DOHH2 (cell line): ENCODE measurements around the gene CYP21A2.

Experiments
- H3F3A ChIP-seq: fragments of 200-600 bp; sonication (generic), shearing (Covaris generic); 2 replicates; pipeline ENCODE4 v1.6.0; 2016; ENCODE audit warnings: antibody characterized with exemption, mild to moderate bottlenecking; ENCODE audit not compliant: control insufficient read depth, insufficient read depth
- H3K27ac ChIP-seq: fragments of 200-600 bp; sonication (generic); 2 replicates; pipeline ENCODE4 v1.5.1; 2014; ENCODE audit warnings: low read depth, mild to moderate bottlenecking, low read length, moderate library complexity
- H3K27me3 ChIP-seq: fragments of 200-600 bp; sonication (generic); 2 replicates; pipeline ENCODE4 v1.6.1; 2014; ENCODE audit warnings: mild to moderate bottlenecking, low read length, mixed read lengths; ENCODE audit not compliant: control insufficient read depth
- H3K36me3 ChIP-seq: fragments of 200-600 bp; sonication (generic); 2 replicates; pipeline ENCODE4 v1.6.1; 2014; ENCODE audit warnings: mild to moderate bottlenecking, low read length, moderate library complexity, mixed read lengths; ENCODE audit not compliant: control insufficient read depth
- H3K4me1 ChIP-seq: fragments of 200-600 bp; sonication (generic); 2 replicates; pipeline ENCODE4 v1.6.1; 2014; ENCODE audit warnings: mild to moderate bottlenecking, low read length, mixed read lengths; ENCODE audit not compliant: control insufficient read depth
- H3K4me2 ChIP-seq: fragments of 200-600 bp; sonication (generic); 2 replicates; pipeline ENCODE4 v1.6.0; 2014; ENCODE audit warnings: mild to moderate bottlenecking, low read length, moderate library complexity
- H3K4me3 ChIP-seq: fragments of 200-600 bp; sonication (generic); 2 replicates; pipeline ENCODE4 v1.5.1; 2014; ENCODE audit warnings: mild to moderate bottlenecking, low read length, mixed read lengths
- H3K79me2 ChIP-seq: fragments of 200-600 bp; sonication (generic); 2 replicates; pipeline ENCODE4 v1.6.1; 2014; ENCODE audit warnings: mild to moderate bottlenecking, low read length, mixed read lengths; ENCODE audit not compliant: control insufficient read depth
- H3K9me2 ChIP-seq: fragments of 200-600 bp; sonication (generic); replicated peaks from 2 replicates; pipeline ENCODE4 v1.6.1; 2014; ENCODE audit warnings: mild to moderate bottlenecking, low read length, mixed read lengths; ENCODE audit not compliant: control insufficient read depth
- H3K9me3 ChIP-seq: fragments of 200-600 bp; sonication (generic); 2 replicates; pipeline ENCODE4 v1.6.1; 2014; ENCODE audit warnings: antibody characterized with exemption, low read length, mixed read lengths; ENCODE audit not compliant: control insufficient read depth, insufficient read depth
- H4K20me1 ChIP-seq: fragments of 200-600 bp; sonication (generic); 2 replicates; pipeline ENCODE4 v1.6.0; 2014; ENCODE audit warnings: low read depth, mild to moderate bottlenecking, antibody characterized with exemption, low read length, moderate library complexity; ENCODE audit not compliant: control insufficient read depth, insufficient read depth
- EZH2phosphoT487 ChIP-seq: fragments of 200-600 bp; sonication (generic); IDR thresholded peaks from 2 replicates; pipeline ENCODE4 v1.6.1; 2017; ENCODE audit warnings: borderline replicate concordance, mild to moderate bottlenecking, antibody characterized with exemption, low read length, moderate library complexity, mixed read lengths
- TF ChIP-seq, protein P1 (sequence below): fragments of 200-600 bp; sonication (generic); IDR thresholded peaks from one replicate; pipeline ENCODE4 v1.5.1; 2014; ENCODE audit warnings: antibody characterized with exemption, mild to moderate bottlenecking, low read depth, low read length; ENCODE audit not compliant: poor library complexity, severe bottlenecking

CYP21A2 gene

DNA sequence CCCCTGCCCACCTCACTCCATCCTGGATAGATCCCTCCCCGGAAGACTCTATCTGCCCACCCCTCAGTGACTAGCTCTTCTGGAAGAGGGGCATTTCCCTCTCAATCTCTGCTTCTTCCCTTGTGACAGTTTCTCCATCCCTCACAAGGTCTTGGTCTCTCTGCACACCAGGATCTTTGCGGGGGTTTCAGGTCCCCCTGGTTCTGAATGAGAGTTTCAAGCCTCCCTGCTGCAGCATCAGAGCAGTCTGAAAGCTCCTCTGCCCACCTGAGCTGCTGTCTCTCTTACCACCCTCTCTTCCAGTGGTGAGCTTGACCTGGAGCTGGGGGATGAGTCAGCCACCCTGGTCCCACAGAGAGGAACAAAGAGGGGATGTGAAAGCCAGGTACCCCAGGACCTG, 46.6 kb downstream of the CYP21A2 start:
- Histone ChIP-seq H3K9me3 (no peaks in the 10 kb centered on the region), H3K27me3 (no peaks in the 10 kb centered on the region), H3K36me3 (no peaks in the 10 kb centered on the region), H3K9me2 (no peaks in the 10 kb centered on the region), H3K4me3 (no peak overlapping the region), H3K4me2 (no peak overlapping the region), H4K20me1 (no peaks in the 10 kb centered on the region), H3K4me1 (no peaks in the 10 kb centered on the region), H3K79me2 (no peaks in the 10 kb centered on the region), H3F3A (no peaks in the 10 kb centered on the region), H3K27ac (no peak overlapping the region)
- TF ChIP-seq EZH2phosphoT487, result no peak
- TF ChIP-seq, protein P1, sequence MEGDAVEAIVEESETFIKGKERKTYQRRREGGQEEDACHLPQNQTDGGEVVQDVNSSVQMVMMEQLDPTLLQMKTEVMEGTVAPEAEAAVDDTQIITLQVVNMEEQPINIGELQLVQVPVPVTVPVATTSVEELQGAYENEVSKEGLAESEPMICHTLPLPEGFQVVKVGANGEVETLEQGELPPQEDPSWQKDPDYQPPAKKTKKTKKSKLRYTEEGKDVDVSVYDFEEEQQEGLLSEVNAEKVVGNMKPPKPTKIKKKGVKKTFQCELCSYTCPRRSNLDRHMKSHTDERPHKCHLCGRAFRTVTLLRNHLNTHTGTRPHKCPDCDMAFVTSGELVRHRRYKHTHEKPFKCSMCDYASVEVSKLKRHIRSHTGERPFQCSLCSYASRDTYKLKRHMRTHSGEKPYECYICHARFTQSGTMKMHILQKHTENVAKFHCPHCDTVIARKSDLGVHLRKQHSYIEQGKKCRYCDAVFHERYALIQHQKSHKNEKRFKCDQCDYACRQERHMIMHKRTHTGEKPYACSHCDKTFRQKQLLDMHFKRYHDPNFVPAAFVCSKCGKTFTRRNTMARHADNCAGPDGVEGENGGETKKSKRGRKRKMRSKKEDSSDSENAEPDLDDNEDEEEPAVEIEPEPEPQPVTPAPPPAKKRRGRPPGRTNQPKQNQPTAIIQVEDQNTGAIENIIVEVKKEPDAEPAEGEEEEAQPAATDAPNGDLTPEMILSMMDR, result no peak

DNA sequence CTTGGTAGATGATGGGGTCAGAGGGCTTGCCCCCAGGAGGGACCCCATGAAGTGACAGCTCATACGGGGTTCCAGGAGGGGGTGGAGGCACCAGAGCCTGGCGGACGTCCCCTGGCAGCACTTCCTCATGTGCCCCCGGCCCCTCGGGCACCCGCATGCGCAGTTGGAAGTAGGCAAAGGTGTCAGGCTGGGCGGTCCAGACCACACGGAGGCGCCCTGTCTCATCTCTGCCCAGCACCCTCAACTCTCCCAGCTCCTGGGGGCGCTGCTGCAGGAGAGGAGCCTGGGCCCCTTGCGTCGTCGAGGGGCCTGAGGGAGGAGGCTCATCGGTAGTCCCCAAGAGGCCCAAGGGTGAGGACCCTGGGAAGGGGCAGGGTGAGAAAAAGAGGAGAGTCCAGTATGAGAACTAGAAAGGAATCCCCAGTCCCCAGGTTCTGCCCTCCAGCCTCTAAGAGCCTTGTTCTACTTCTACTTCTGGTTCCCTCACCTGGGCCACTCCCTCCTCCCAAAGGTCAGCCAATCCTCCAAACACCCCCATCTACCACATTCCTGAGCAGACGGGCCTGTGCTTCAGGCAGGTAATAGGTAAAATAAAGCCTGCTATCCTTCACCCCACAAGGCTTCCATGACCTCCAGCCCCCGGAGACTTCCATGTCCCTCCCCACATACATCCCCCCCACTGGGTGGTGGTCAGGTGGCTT, 47.7 kb downstream of the CYP21A2 start:
- Histone ChIP-seq H3K9me3 (no peaks in the 10 kb centered on the region), H3K27me3 (no peaks in the 10 kb centered on the region), H3K27ac (no peak overlapping the region), H4K20me1 (no peaks in the 10 kb centered on the region), H3K36me3 (no peaks in the 10 kb centered on the region), H3K4me3 (peak overlapping the region; percentile 57), H3K9me2 (no peaks in the 10 kb centered on the region), H3K79me2 (no peaks in the 10 kb centered on the region), H3K4me2 (peak overlapping the region; percentile 54), H3F3A (no peaks in the 10 kb centered on the region), H3K4me1 (no peaks in the 10 kb centered on the region)
- TF ChIP-seq EZH2phosphoT487, result no peak
- TF ChIP-seq, protein P1, result peak; percentile 65

DNA sequence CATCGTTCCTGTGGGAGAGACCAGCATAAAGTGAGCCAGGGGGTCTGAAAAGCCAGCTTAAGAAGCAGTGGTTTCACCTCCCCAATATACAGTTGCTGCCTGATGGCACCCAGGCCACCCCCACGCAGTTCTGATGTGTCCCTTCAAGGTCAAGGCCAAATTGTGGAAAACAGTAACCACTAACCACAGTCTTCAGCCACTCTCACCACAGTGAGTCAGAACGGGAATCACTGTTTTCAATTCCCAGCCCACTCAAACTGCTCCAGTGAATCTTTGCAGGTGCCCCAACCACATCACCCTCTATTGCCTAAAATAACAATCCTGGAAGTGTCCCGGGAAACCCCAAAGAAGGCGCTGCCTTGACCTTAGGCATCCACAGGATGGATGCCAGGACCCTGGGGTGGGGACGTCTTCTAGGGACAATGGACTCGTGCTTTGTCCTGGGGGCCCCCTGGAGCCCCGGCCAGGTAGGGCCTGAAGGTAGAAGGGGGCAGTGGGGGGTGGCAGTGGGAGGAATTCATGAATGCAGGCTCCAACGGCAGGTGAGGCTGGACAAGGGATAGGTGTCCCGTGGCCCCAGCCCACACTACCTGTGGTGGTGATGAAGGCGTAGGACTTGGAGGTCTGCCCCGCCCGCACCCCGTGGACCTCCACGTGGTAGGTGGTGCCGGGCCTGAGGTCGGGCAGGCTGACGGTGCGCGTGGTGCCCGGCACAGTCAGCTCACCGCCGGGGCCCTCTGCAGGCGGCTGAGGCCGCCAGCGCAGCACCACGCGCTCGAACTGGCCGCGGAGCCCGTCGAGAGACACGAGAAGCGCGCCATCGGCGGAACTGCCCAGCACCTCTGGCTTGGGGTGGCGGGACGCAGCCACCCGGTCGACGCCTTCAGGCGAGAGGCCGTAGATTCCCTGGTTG, 48.7 kb downstream of the CYP21A2 start:
- no peaks in the 10 kb centered on the region for H3F3A ChIP-seq
- H3K27me3 ChIP-seq, result no peaks in the 10 kb centered on the region
- no peaks in the 10 kb centered on the region for H3K9me2 ChIP-seq
- no peaks in the 10 kb centered on the region for H4K20me1 ChIP-seq
- H3K27ac ChIP-seq, result no peak overlapping the region
- TF ChIP-seq, protein P1, result no peak
- TF ChIP-seq EZH2phosphoT487, result no peak
- no peak overlapping the region for H3K4me3 ChIP-seq
- no peak overlapping the region for H3K4me2 ChIP-seq
- H3K4me1 ChIP-seq, result no peaks in the 10 kb centered on the region
- no peaks in the 10 kb centered on the region for H3K36me3 ChIP-seq
- no peaks in the 10 kb centered on the region for H3K9me3 ChIP-seq
- no peaks in the 10 kb centered on the region for H3K79me2 ChIP-seq
